HG02885 (cell line): Measurements from ENCODE around the gene RBM14.
"Not testable (repeated sequence)": the region's sequence is repeated elsewhere in the genome, so short reads cannot be mapped to it uniquely, and the experiment has no call there.

Source experiments
- ATAC-seq: cut with Tn5 transposase; IDR thresholded peaks from one replicate; pipeline ENCODE4 v1.9.1; 2021; ENCODE audit warnings: mild to moderate bottlenecking; ENCODE audit not compliant: unreplicated experiment, poor library complexity

The RBM14 gene

GRCh38 chr11:66595245-66595904, 21.1 kb upstream of the RBM14 start:
- ATAC-seq = no peak

- ATAC-seq = no peak
Observed at GRCh38 chr11:66598993-66599392, 17.4 kb upstream of the RBM14 start.

- no peak for ATAC-seq
Observed at GRCh38 chr11:66600219-66600618, 16.2 kb upstream of the RBM14 start.

- no peak for ATAC-seq
Observed at GRCh38 chr11:66600631-66601233, 15.7 kb upstream of the RBM14 start.

GRCh38 chr11:66603072-66603471, 13.4 kb upstream of the RBM14 start:
- no peak for ATAC-seq

- no peak for ATAC-seq
Observed at GRCh38 chr11:66604155-66604554, 12.3 kb upstream of the RBM14 start.

- ATAC-seq = not testable (repeated sequence)
Observed at GRCh38 chr11:66606608-66607007, 9.8 kb upstream of the RBM14 start.

GRCh38 chr11:66607126-66607834, 9.2 kb upstream of the RBM14 start:
- no peak for ATAC-seq

GRCh38 chr11:66609721-66610617, 6.5 kb upstream of the RBM14 start:
- no peak for ATAC-seq

- no peak for ATAC-seq
Observed at GRCh38 chr11:66612458-66612857, 4.0 kb upstream of the RBM14 start.

- ATAC-seq = no peak
Observed at GRCh38 chr11:66614073-66614472, 2.4 kb upstream of the RBM14 start.

GRCh38 chr11:66617155-66617834, 865 bp downstream of the RBM14 start:
- ATAC-seq = no peak

GRCh38 chr11:66619080-66619554, 2.7 kb downstream of the RBM14 start:
- no peak for ATAC-seq

- ATAC-seq = no peak
Observed at GRCh38 chr11:66624450-66624849, 8.0 kb downstream of the RBM14 start.

- no peak for ATAC-seq
Observed at GRCh38 chr11:66625041-66625751, 8.8 kb downstream of the RBM14 start.

- ATAC-seq = no peak
Observed at GRCh38 chr11:66625752-66626149, 9.3 kb downstream of the RBM14 start.

- ATAC-seq = no peak
Observed at GRCh38 chr11:66626382-66626781, 10.0 kb downstream of the RBM14 start.

- no peak for ATAC-seq
Observed at GRCh38 chr11:66626926-66627325, 10.5 kb downstream of the RBM14 start.

GRCh38 chr11:66628061-66628603, 11.7 kb downstream of the RBM14 start:
- ATAC-seq = no peak
